SK-N-MC (cell line): Measurements from ENCODE around the gene CLIP1.
"Not testable (repeated sequence)": the region's sequence is repeated elsewhere in the genome, so short reads cannot be mapped to it uniquely, and the experiment has no call there.

Source experiments
- DNase-seq: peaks from one replicate; pipeline ENCODE4 v3.0.0-alpha.2; 2011; ENCODE audit warnings: low read depth, low spot score
- H3K27ac ChIP-seq: fragments of 200-600 bp; sonication (generic); 2 replicates; pipeline ENCODE4 v1.5.1; 2016; ENCODE audit warnings: mixed run types
- H3K36me3 ChIP-seq: fragments of 200-600 bp; sonication (generic); 2 replicates; pipeline ENCODE4 v1.6.1; 2017; ENCODE audit warnings: antibody characterized with exemption, low read length, mixed read lengths; ENCODE audit not compliant: insufficient read depth
- H3K4me3 ChIP-seq: fragments of 200-600 bp; sonication (generic); 2 replicates; pipeline ENCODE4 v1.5.1; 2016
- H3K9ac ChIP-seq: fragments of 200-600 bp; sonication (generic); 2 replicates; pipeline ENCODE4 v1.8.0; 2017; ENCODE audit warnings: mixed run types, mixed read lengths; ENCODE audit not compliant: insufficient read length
- H3K9me3 ChIP-seq: fragments of 200-600 bp; sonication (generic); 2 replicates; pipeline ENCODE4 v1.6.1; 2017; ENCODE audit warnings: low read depth, mild to moderate bottlenecking, antibody characterized with exemption, low read length, moderate library complexity, mixed read lengths
- EZH2 ChIP-seq: fragments of 200-600 bp; sonication (generic); IDR thresholded peaks from one replicate; pipeline ENCODE4 v1.6.1; 2017; ENCODE audit warnings: antibody characterized with exemption
- FOXP2 ChIP-seq: optimal IDR thresholded peaks from 2 replicates; pipeline ENCODE3; 2011; ENCODE audit warnings: mild to moderate bottlenecking, moderate library complexity; ENCODE audit not compliant: insufficient read depth; ENCODE audit errors: extremely low read length, control extremely low read depth
- POLR2AphosphoS5 ChIP-seq: IDR thresholded peaks from 2 replicates; pipeline ENCODE4 v1.6.1; 2012; ENCODE audit warnings: mild to moderate bottlenecking, low read depth, low read length, borderline replicate concordance

Gene CLIP1

GRCh38 chr12:122385171-122386016 is 37.1 kb downstream of the CLIP1 start:
- Histone ChIP-seq H3K4me3 (no peak overlapping the region), H3K9ac (no peak overlapping the region), H3K27ac (no peak overlapping the region), H3K36me3 (no peaks in the 10 kb centered on the region), H3K9me3 (no peaks in the 10 kb centered on the region)
- DNase-seq: no peak
- no peak for TF ChIP-seq POLR2AphosphoS5
- TF ChIP-seq FOXP2: no peak
- no peak for TF ChIP-seq EZH2

GRCh38 chr12:122382919-122383350 is 39.5 kb downstream of the CLIP1 start:
- no peak overlapping the region for H3K4me3 ChIP-seq
- no peak for DNase-seq

GRCh38 chr12:122381021-122381420 is 41.4 kb downstream of the CLIP1 start:
- Histone ChIP-seq H3K36me3 (peaks cover 9% of the 10 kb centered on the region; the same call in 1 of the 2 replicates), H3K9ac (no peak overlapping the region), H3K9me3 (no peaks in the 10 kb centered on the region), H3K4me3 (no peak overlapping the region), H3K27ac (no peak overlapping the region)
- no peak for DNase-seq
- no peak for TF ChIP-seq EZH2
- no peak for TF ChIP-seq POLR2AphosphoS5
- TF ChIP-seq FOXP2: no peak

More at GRCh38 chr12:122382919-122383350, 39.5 kb downstream of the CLIP1 start:
- Histone ChIP-seq H3K36me3 (peaks cover under 1% of the 10 kb centered on the region; the same call in 1 of the 2 replicates), H3K9me3 (no peaks in the 10 kb centered on the region), H3K9ac (no peak overlapping the region), H3K27ac (no peak overlapping the region)
- TF ChIP-seq FOXP2 (no peak), POLR2AphosphoS5 (no peak), EZH2 (no peak)

GRCh38 chr12:122376751-122377150 is 45.7 kb downstream of the CLIP1 start:
- H3K9me3 ChIP-seq, H3K4me3 ChIP-seq, H3K9ac ChIP-seq, H3K27ac ChIP-seq, H3K36me3 ChIP-seq, DNase-seq: not testable (repeated sequence)

- H3K27ac ChIP-seq: no peak overlapping the region
- H3K36me3 ChIP-seq: peaks cover 9% of the 10 kb centered on the region; the same call in 1 of the 2 replicates
- H3K9ac ChIP-seq: no peak overlapping the region
- DNase-seq: no peak
- H3K9me3 ChIP-seq: no peaks in the 10 kb centered on the region
- H3K4me3 ChIP-seq: no peak overlapping the region
- TF ChIP-seq FOXP2: no peak
- no peak for TF ChIP-seq EZH2
- no peak for TF ChIP-seq POLR2AphosphoS5
These were observed 47.8 kb downstream of the CLIP1 start for GRCh38 chr12:122374707-122375106.

GRCh38 chr12:122371475-122372045 is 50.9 kb downstream of the CLIP1 start:
- Histone ChIP-seq H3K27ac (no peak overlapping the region), H3K9ac (no peak overlapping the region), H3K4me3 (no peak overlapping the region), H3K36me3 (peaks cover 5% of the 10 kb centered on the region; the same call in 1 of the 2 replicates), H3K9me3 (no peaks in the 10 kb centered on the region)
- TF ChIP-seq FOXP2 (no peak), EZH2 (no peak), POLR2AphosphoS5 (no peak)
- no peak for DNase-seq

- Histone ChIP-seq H3K9ac (peak overlapping the region; percentile 41), H3K4me3 (peak overlapping the region; percentile 20; the same call in 1 of the 2 replicates), H3K36me3 (peaks cover 5% of the 10 kb centered on the region; the same call in 1 of the 2 replicates), H3K9me3 (no peaks in the 10 kb centered on the region), H3K27ac (peak overlapping the region; percentile 79)
- TF ChIP-seq FOXP2 (no peak), POLR2AphosphoS5 (no peak), EZH2 (no peak)
- peak; percentile 34 for DNase-seq
These were observed 54.0 kb downstream of the CLIP1 start for GRCh38 chr12:122368361-122369073.

- not testable (repeated sequence) for H3K4me3 ChIP-seq, H3K9ac ChIP-seq, H3K36me3 ChIP-seq, DNase-seq, H3K9me3 ChIP-seq
- peak overlapping the region; percentile 79 for H3K27ac ChIP-seq
These were observed 54.8 kb downstream of the CLIP1 start for GRCh38 chr12:122367632-122368031.
